ENCODE data around the gene ZNRD2. TPM values are rescaled to one million over a fixed set of nuclear protein-coding genes. Genes with fewer than 3 reads are reported as not detected.

Gene ZNRD2
- total and polyA plus RNA-seq, 2 of the 8 experiments (the other 6 are each of a cell fraction or from before 2014, with no cell fraction given), result 53.4 to 125 TPM

- TF ChIP-seq CHD7 (IDR thresholded peaks at IDR 0.05; ENCODE audit: insufficient replicate concordance, low read length) (no peak), CBX8 (IDR thresholded peaks at IDR 0.05; ENCODE audit: borderline replicate concordance, low read depth, low read length) (no peak), TEAD4 (IDR thresholded peaks at IDR 0.05; ENCODE audit: low read depth, low read length) (no peak), NANOG (IDR thresholded peaks at IDR 0.05; ENCODE audit: insufficient read depth, low read depth, low read length, poor library complexity, severe bottlenecking) (no peak)
Observed at GRCh38 chr11:65555693-65556231, 14.5 kb upstream of the ZNRD2 start (continued).
